PC-3 (cell line): ENCODE results near the gene DYNC1LI1.

ENCODE experiments used
- CTCF ChIP-seq: fragments of 300-600 bp; sonication (generic); conservative IDR thresholded peaks from 2 replicates; pipeline ENCODE4 v1.5.1; 2017; ENCODE audit warnings: antibody characterized with exemption, low read depth, mild to moderate bottlenecking, low read length
- EZH2 ChIP-seq: fragments of 300-600 bp; sonication (generic); IDR thresholded peaks from one replicate; pipeline ENCODE4 v1.6.1; 2017; ENCODE audit warnings: antibody characterized with exemption, mild to moderate bottlenecking, low read length; ENCODE audit not compliant: unreplicated experiment

GRCh38 chr3:32532434-32532833, 38.2 kb downstream of the DYNC1LI1 start:
- TF ChIP-seq EZH2 (no peak), CTCF (no peak)
